Adipocyte (in vitro differentiated cells): ENCODE data around the gene CFAP157.

Experiments used
- DNase-seq: peaks from one replicate; pipeline ENCODE4 v3.0.0-alpha.2; 2015; ENCODE audit warnings: low read depth
- H3K27me3 ChIP-seq: replicated peaks from 2 replicates; pipeline ENCODE4 v1.7.0; 2013; ENCODE audit warnings: mild to moderate bottlenecking, low read length, moderate library complexity; ENCODE audit not compliant: control insufficient read depth, insufficient read depth
- H3K36me3 ChIP-seq: 2 replicates; pipeline ENCODE4 v1.7.0; 2013; ENCODE audit warnings: low read length, mild to moderate bottlenecking, moderate library complexity; ENCODE audit not compliant: control insufficient read depth, insufficient read depth, severe bottlenecking
- H3K4me1 ChIP-seq: 2 replicates; pipeline ENCODE4 v1.7.0; 2013; ENCODE audit warnings: mild to moderate bottlenecking, low read length, moderate library complexity; ENCODE audit not compliant: control insufficient read depth, insufficient read depth
- H3K4me3 ChIP-seq: 2 replicates; pipeline ENCODE4 v1.7.0; 2013; ENCODE audit warnings: mild to moderate bottlenecking, low read length, moderate library complexity
- H3K9ac ChIP-seq: 2 replicates; pipeline ENCODE4 v1.7.0; 2013; ENCODE audit warnings: mild to moderate bottlenecking, low read length, moderate library complexity
- H3K9me3 ChIP-seq: 2 replicates; pipeline ENCODE4 v1.7.0; 2013; ENCODE audit warnings: mild to moderate bottlenecking, low read length, moderate library complexity; ENCODE audit not compliant: control insufficient read depth

The CFAP157 gene

DNA sequence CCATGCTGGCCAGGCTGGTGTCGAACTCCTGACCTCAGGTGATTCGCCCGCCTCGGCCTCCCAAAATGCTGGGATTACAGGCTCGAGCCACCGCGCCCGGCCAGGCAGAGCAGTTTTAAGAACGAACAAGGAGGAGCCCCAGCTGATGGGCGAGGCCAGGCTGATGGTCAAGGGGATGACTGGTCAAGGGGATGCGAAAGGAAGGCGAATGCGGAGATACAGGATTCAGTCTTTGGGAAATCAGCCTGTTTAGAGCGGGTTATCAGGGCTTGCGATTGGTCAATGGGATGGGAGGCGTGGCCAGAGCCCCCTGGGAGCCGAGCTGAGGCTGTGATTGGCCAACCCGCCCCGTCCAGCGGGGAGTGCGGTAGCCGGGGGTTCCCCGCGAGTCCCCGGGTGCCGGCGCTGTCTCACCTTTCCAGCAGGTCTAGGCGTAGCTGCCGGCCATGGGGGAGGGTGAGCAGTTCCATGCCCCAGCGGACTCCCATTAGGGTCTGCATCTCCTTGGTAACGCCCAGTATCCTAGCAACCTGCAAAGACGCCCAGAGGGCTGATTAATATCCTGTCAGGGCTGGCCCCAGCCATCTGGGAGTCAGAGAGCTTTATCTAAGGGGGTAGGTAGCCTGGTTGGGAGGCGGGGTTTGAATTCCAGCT lies 35.8 kb downstream of the CFAP157 start:
- peak overlapping the region; percentile 44 for H3K4me3 ChIP-seq
- H3K9ac ChIP-seq: no peak overlapping the region
- no peaks in the 10 kb centered on the region for H3K36me3 ChIP-seq
- peaks cover 4% of the 10 kb centered on the region for H3K27me3 ChIP-seq
- no peak for DNase-seq
- peaks cover 19% of the 10 kb centered on the region for H3K4me1 ChIP-seq
- H3K9me3 ChIP-seq: no peaks in the 10 kb centered on the region

DNA sequence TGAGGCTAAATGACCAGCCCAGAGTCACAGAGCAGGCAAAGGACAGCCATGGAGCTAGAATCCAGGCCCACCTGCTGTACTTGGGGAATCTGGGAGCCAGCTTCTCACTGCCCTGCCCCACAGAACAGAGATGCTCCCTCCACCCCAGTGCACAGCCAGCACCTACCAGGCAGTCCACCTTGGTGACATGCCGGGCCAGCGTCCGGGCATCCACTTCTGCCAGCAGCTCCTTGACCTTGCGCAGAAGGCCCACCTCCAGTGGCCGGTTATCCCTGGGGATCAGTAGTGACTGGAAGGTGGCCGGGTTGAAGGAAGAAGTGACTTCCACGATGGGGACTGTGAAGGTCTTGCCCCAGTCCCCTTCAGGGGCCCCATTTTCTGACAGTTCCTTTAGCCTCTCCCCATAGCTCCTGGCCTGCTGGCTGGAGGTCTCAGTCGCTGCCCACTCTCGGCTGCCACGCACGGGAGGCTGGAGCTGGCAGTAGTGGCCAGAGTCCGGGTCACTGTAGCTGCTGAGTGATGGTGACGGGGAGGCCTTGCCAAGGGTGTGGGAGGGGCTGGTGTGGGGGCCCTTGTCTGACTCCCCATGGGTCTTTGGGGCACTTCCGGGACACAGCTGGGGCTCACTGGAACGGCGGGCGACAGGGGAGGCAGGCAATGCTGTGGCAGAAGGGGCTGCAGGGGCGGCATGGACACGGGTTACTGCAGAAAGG lies 37.8 kb downstream of the CFAP157 start:
- Histone ChIP-seq H3K9me3 (no peaks in the 10 kb centered on the region), H3K36me3 (no peaks in the 10 kb centered on the region), H3K4me3 (no peak overlapping the region), H3K4me1 (peaks cover 18% of the 10 kb centered on the region), H3K9ac (no peak overlapping the region), H3K27me3 (peaks cover 10% of the 10 kb centered on the region)
- no peak for DNase-seq

DNA sequence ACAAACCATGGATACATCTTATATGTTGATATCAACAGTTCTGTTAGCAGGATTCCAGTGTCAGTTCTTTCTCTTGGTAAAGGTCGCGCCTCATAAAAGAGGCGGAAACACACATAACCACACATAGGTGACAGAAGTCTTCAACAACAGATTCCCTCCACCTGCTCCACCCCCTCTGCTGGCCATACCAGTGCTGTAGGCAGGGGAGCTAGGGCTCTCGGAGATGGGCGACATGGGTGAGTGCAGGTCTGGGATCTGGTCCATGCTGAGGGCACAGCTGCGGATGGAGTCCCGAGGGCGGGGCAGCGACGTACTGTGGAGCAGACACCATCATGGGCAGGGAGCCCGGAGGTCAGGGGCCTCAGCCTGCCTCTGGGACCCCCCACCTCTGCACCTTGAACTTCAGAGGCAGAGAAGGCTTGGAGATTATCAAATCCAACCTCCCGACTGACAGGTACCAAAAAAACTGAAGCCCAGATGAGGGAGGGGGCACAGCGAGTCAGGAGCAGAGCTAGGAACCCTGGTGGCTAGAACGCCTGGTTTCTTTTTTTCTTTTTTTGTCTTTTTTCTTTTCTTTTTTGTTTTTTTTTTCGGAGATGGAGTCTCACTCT lies 40.3 kb downstream of the CFAP157 start:
- Histone ChIP-seq H3K9ac (no peak overlapping the region), H3K27me3 (peaks cover 22% of the 10 kb centered on the region), H3K4me3 (no peak overlapping the region), H3K9me3 (no peaks in the 10 kb centered on the region), H3K4me1 (peaks cover 4% of the 10 kb centered on the region), H3K36me3 (no peaks in the 10 kb centered on the region)
- no peak for DNase-seq

DNA sequence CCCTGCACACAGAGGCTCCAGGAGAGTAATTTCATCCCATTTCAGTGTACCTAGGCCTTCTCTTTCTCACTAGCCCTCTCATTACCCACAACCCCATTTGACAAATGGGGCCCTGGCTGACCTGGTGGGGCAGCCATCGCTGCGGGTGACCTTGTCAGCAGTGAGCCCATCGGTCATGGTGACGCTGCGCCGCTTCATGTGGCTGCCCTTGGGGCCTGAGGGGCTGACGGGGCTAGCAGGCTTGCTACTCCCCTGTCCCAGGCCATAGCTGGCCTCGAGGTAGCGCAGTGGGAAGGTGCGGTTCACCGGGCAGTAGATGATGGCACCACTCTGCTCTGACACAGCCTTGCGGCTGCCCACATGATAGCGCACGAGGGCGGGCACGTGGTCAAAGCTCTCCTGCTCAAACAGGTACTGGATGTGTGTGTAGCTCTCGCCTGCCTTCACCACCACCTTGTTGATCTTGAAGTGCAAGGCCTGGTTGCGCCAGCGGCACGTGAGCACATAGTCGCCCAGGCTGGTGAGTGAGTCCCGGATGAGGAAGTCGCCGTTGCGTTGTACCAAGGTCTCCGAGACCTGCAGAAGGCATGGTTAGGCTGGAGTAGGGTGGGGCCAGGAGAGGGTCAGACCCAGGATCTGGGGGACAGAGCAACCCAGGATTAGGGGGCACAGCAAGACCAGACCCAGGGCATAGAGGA lies 42.5 kb downstream of the CFAP157 start:
- Histone ChIP-seq H3K36me3 (no peaks in the 10 kb centered on the region), H3K4me1 (no peaks in the 10 kb centered on the region), H3K9me3 (no peaks in the 10 kb centered on the region), H3K9ac (no peak overlapping the region), H3K27me3 (peaks cover 44% of the 10 kb centered on the region), H3K4me3 (no peak overlapping the region)
- DNase-seq: no peak

- Histone ChIP-seq H3K4me3 (no peak overlapping the region), H3K9ac (no peak overlapping the region), H3K27me3 (peaks cover 57% of the 10 kb centered on the region), H3K36me3 (no peaks in the 10 kb centered on the region), H3K4me1 (no peaks in the 10 kb centered on the region), H3K9me3 (no peaks in the 10 kb centered on the region)
- DNase-seq: peak; percentile 60
Observed at GRCh38 chr9:127751269-127752054, 44.7 kb downstream of the CFAP157 start.

DNA sequence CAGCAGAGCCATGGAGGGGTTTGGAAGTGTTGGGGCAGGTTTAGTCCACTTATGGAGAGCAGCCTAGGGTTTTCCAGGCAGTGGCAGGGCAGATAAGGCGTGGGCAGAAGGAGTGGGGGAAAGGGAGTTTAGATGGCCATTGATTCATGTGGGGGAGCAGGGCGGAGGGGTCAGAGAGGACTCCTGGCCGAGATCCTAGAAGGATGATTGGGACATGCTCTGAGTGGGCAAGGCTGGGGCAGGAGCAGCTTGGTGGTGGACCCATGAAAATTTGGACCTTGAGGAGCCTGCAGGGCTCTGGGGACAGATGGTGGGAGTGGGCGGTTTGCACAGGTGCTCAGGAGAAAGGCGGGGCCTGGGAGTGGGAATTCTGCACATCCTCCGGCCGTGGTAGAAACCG lies 46.4 kb downstream of the CFAP157 start:
- Histone ChIP-seq H3K36me3 (no peaks in the 10 kb centered on the region), H3K27me3 (peaks cover 47% of the 10 kb centered on the region), H3K4me1 (no peaks in the 10 kb centered on the region), H3K9me3 (no peaks in the 10 kb centered on the region), H3K9ac (no peak overlapping the region), H3K4me3 (no peak overlapping the region)
- no peak for DNase-seq

DNA sequence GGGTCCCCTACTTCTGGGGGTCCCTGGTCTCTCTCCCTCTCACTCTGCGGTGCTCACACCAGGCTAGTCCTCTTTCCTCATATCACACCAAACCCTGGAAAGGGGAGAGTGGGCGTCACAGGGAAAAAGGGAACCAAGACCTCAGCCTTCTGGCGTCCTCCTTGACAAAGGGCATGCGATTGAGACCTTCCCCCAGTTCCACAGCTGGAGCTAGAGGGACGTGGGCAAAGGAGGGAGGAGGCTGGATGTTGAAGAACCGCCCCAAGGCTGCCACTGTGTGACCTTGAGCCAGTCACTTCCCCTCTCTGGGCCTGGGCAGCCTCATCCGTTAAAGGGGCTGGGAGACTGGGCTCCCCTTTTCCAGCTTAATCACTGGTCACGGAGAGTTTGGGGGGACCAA lies 46.8 kb downstream of the CFAP157 start:
- H3K9ac ChIP-seq: no peak overlapping the region
- H3K4me1 ChIP-seq: no peaks in the 10 kb centered on the region
- DNase-seq: no peak
- H3K9me3 ChIP-seq: no peaks in the 10 kb centered on the region
- H3K36me3 ChIP-seq: no peaks in the 10 kb centered on the region
- peaks cover 47% of the 10 kb centered on the region for H3K27me3 ChIP-seq
- H3K4me3 ChIP-seq: no peak overlapping the region

DNA sequence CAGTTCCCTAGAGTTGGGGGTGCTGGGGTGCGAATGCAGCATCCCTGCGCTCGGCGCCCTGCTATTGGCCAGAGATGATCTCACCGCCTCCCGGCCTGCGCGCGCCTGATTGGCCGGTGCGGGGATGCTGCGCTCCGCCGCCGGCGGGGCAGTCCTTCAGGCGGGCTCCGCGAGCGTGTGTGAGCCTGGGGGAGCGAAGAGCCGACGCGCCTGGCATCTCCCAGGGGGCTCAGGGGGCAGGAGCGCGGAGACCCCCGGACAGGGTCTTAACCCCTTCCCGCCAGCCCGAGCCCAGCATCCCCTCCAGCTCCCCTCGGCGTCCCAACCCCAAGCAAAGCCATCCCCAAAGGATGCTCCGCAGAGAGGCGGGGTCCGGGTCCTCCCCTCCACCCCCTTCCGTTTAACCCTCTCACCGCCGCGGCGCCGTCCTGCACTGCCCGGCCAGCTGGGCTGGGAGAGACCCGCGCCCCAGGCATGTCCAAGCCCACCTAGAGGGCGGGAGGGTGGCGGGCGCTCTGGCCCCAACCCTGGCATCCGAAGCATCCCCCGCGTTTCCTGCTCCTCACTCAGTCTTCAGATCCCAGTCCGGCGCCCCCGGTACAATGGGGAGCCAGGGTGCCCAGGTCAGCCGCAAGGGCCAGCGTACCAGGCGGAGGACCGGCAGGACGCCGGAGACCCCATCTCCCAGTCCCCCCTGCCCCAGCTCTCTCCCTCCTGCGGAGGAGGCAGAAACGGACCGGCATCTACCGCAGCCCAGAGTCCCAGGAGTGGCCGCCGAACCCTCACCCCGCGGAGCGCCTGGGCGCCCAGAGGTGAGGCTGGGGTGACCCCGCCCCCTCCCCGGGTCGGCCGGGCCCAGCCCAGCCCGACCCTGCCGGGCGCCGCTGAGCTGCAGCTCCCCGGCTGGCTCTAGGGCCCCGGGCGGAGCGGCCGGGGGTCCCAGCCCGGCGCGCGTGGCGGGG lies 47.6 kb downstream of the CFAP157 start:
- H3K4me1 ChIP-seq: no peaks in the 10 kb centered on the region
- H3K27me3 ChIP-seq: peaks cover 47% of the 10 kb centered on the region
- H3K4me3 ChIP-seq: no peak overlapping the region

GRCh38 chr9:127755061-127756060 lies 48.6 kb downstream of the CFAP157 start:
- H3K4me3 ChIP-seq: no peak overlapping the region
- no peaks in the 10 kb centered on the region for H3K9me3 ChIP-seq
- H3K27me3 ChIP-seq: peaks cover 46% of the 10 kb centered on the region
- no peaks in the 10 kb centered on the region for H3K36me3 ChIP-seq
- H3K9ac ChIP-seq: no peak overlapping the region
- H3K4me1 ChIP-seq: no peaks in the 10 kb centered on the region
- DNase-seq: peak; percentile 19

More for the DNA sequence above, 47.6 kb downstream of the CFAP157 start:
- Histone ChIP-seq H3K36me3 (no peaks in the 10 kb centered on the region), H3K9ac (no peak overlapping the region), H3K9me3 (no peaks in the 10 kb centered on the region)
- DNase-seq: peak; percentile 43
